A549 treated with dexamethasone at 1 μM for 4 hours (cell line): ENCODE measurements around the gene CASP4. TPM values are rescaled to one million over a fixed set of nuclear protein-coding genes. Genes with fewer than 3 reads are reported as not detected.

Experiments
- total RNA-seq: library from RNA; stranded (reverse); fragments of 200-300 nt; extraction: Qiagen RNA extraction; gene quantifications from 5 replicates; pipeline ENCODE4 v1.2.3, GENCODE V29; 2022

Gene CASP4
- 4.0 to 6.5 TPM (median 4.4 TPM) in 5 replicates for total RNA-seq

GRCh38 chr11:104968355-104968855 is at the start of gene CASP4:
Gene CASP4, minus strand, starts transcription at chr11:104968574. Its CDS starts 49 bp downstream, at chr11:104968525.

DNA sequence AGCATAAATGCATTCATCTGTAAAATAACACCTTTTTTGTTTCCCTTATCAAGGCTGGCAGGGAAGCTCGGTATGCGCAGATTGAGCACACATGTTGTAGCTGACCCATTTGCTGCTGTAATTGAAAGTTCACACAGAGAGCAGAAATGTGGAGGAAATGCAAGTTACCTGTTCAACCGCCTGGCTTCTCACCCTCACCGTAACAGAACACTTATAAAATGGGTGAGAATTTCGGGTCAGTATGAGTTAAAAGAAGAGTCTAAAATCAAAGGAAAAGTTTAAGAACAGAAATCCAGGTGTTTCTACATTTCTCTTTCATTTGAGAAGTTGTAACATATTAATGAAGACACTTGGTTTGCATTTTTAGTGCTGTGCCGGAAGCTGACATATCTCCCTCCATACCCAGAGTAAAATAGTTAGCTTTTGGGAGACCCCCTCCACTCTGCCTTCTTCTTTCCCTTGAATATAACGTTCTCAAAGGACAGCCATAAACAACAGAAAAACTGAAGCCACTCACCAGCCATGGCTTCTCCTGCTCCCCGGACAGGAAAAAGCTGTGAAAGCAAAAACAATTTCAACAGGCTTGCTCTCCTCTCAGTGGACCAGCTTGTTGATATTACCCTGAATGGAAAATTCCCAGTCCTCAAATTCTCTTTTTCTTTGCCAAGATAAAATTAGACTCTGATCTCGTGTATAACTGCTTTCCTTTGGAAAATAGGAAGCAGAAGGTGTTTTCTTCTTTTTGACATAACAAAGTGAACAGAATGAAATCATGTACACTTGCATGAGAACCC is 70.3 kb downstream of the CASP4 start, which contains the start of gene CASP12:
CASP12 (minus strand) TSS at position 570 of the 794 bp plus-strand sequence.

Other genes with a start within 250 kb of the CASP4 start
- gene CASP12, start 70.1 kb downstream of the CASP4 start, total RNA-seq = not detected in 5 replicates
- gene CASP5, start 54.6 kb upstream of the CASP4 start, total RNA-seq = not detected in 5 replicates
- 0.21 to 0.30 TPM (median 0.30 TPM) in 3 of 5 replicates, not detected in the others for gene CASP1, start 66.6 kb upstream of the CASP4 start, total RNA-seq
- not detected in 5 replicates for gene CARD16, start 76.8 kb upstream of the CASP4 start, total RNA-seq
- not detected in 5 replicates for gene CARD18, start 171.2 kb upstream of the CASP4 start, total RNA-seq